Nephron (organoid): Measurements from ENCODE around the gene CASP2.

Experiments
- H3K27ac Mint-ChIP-seq, 3 experiments: 2 replicates each; pipeline ENCODE4 v1.8.0; 2020; ENCODE audit warnings: mixed read lengths in 3 of 3, mild to moderate bottlenecking in 2 of 3, moderate library complexity in 1 of 3
- H3K27me3 Mint-ChIP-seq: 2 replicates; pipeline ENCODE4 v1.8.0; 2021; ENCODE audit warnings: low read depth, mild to moderate bottlenecking, moderate library complexity, mixed read lengths
- H3K36me3 Mint-ChIP-seq: 2 replicates; pipeline ENCODE4 v1.8.0; 2020; ENCODE audit warnings: low read depth, mixed read lengths
- H3K4me1 Mint-ChIP-seq: 2 replicates; pipeline ENCODE4 v1.8.0; 2020; ENCODE audit warnings: mixed read lengths
- H3K4me3 Mint-ChIP-seq, 3 experiments: 2 replicates each; pipeline ENCODE4 v1.8.0; 2020; ENCODE audit warnings: mild to moderate bottlenecking in 3 of 3, mixed read lengths in 3 of 3, moderate library complexity in 2 of 3
- H3K9me3 Mint-ChIP-seq: 2 replicates; pipeline ENCODE4 v1.8.0; 2020; ENCODE audit warnings: mixed read lengths
- CTCF ChIP-seq, 3 experiments: fragments of 200-600 bp; sonication (generic); IDR thresholded peaks; one replicate each; pipeline ENCODE4 v1.5.0; 2021; ENCODE audit warnings: antibody characterized with exemption in 3 of 3; ENCODE audit not compliant: unreplicated experiment in 3 of 3

CASP2 gene

DNA sequence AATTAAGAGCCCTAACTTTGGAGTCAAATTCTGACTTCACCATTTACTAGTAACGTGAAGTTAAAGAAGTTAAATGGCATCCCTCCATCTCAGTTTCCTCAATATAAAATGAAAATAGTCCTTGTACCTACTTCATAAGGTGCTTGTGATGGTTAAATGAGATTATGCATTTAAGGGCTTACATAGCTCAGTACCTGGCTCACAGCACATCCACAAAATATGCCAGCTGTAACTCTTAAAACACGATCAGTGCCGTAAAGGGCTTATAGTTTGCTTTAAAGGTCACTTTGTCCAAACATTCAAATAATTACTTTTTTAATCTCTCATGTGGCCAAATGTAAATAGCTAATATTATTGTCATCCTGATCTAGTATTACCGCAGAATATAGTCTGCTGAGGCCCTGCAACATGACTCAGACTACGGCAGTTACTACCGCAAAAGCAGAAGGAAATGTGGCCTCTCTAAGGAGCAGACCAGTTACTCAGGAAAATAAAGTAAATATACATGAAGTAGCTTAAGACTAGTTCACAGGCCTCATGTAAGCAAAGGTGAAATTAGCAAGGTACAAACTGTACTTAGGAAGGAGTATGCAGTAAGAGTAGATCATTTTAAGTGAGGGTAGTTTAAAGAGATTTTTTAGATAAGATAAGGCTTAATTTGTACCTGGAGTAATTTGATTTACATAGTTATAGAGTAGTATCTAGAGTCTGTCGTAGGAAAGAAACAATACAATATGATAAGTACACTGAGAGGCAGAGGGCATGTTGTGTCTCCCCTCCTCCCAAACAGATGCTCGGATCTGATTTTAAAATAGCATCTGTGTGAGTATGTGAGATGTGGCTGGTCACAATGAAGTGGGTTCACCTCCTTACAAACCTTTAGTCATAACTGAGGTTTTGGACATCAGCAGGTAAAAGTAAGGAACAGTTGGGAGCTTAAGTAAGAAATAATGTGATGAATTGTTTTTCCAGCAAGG lies 13.1 kb downstream of the CASP2 start:
- Mint-ChIP-seq H3K27ac (no peak overlapping the region), H3K27me3 (no peaks in the 10 kb centered on the region), H3K9me3 (no peaks in the 10 kb centered on the region), H3K4me3 (no peak overlapping the region), H3K36me3 (peaks cover 88% of the 10 kb centered on the region), H3K4me1 (peaks cover 21% of the 10 kb centered on the region)
- no peak for TF ChIP-seq CTCF (IDR thresholded peaks at IDR 0.05; ENCODE audit: unreplicated experiment in 3 of 3)

DNA sequence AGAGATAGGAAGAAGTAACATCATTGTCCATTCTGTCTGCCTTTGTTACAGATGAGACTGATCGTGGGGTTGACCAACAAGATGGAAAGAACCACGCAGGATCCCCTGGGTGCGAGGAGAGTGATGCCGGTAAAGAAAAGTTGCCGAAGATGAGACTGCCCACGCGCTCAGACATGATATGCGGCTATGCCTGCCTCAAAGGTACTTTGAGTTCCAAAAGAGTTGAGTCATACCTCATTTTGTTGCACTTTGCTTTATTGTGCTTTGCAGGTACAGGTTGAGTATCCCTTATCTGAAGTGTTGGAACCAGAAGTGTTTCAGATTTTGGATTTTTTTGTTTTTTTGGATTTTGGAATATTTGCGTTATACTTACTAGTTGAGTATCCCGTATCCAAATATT lies 15.6 kb downstream of the CASP2 start:
- no peak overlapping the region for H3K4me3 Mint-ChIP-seq
- peaks cover 11% of the 10 kb centered on the region for H3K4me1 Mint-ChIP-seq
- H3K27ac Mint-ChIP-seq: no peak overlapping the region
- H3K9me3 Mint-ChIP-seq: no peaks in the 10 kb centered on the region
- H3K27me3 Mint-ChIP-seq: no peaks in the 10 kb centered on the region
- H3K36me3 Mint-ChIP-seq: peaks cover 90% of the 10 kb centered on the region
- no peak for TF ChIP-seq CTCF (IDR thresholded peaks at IDR 0.05; ENCODE audit: unreplicated experiment in 3 of 3)

- no peaks in the 10 kb centered on the region for H3K27me3 Mint-ChIP-seq
- no peak for TF ChIP-seq CTCF (IDR thresholded peaks at IDR 0.05; ENCODE audit: unreplicated experiment in 3 of 3)
- no peak overlapping the region for H3K27ac Mint-ChIP-seq
- peaks cover 92% of the 10 kb centered on the region for H3K36me3 Mint-ChIP-seq
- peaks cover 6% of the 10 kb centered on the region for H3K4me1 Mint-ChIP-seq
- no peaks in the 10 kb centered on the region for H3K9me3 Mint-ChIP-seq
- no peak overlapping the region for H3K4me3 Mint-ChIP-seq
Measured at GRCh38 chr7:143304938-143305337, 16.8 kb downstream of the CASP2 start.

- Mint-ChIP-seq H3K27me3 (no peaks in the 10 kb centered on the region), H3K4me3 (no peak overlapping the region), H3K27ac (no peak overlapping the region), H3K36me3 (peaks cover 87% of the 10 kb centered on the region), H3K9me3 (no peaks in the 10 kb centered on the region), H3K4me1 (peaks cover 6% of the 10 kb centered on the region)
- peak; percentile 39 to 57 (median 52) for TF ChIP-seq CTCF (IDR thresholded peaks at IDR 0.05; ENCODE audit: unreplicated experiment in 3 of 3)
Measured at GRCh38 chr7:143305423-143306070, 17.4 kb downstream of the CASP2 start.

GRCh38 chr7:143308632-143309031 lies 20.5 kb downstream of the CASP2 start:
- Mint-ChIP-seq H3K4me1 (no peaks in the 10 kb centered on the region), H3K27ac (no peak overlapping the region), H3K4me3 (no peak overlapping the region), H3K36me3 (peaks cover 67% of the 10 kb centered on the region), H3K27me3 (no peaks in the 10 kb centered on the region), H3K9me3 (no peaks in the 10 kb centered on the region)
- no peak for TF ChIP-seq CTCF (IDR thresholded peaks at IDR 0.05; ENCODE audit: unreplicated experiment in 3 of 3)
